Measurements from ENCODE around the gene KRTAP5-6.

Gene KRTAP5-6

DNA sequence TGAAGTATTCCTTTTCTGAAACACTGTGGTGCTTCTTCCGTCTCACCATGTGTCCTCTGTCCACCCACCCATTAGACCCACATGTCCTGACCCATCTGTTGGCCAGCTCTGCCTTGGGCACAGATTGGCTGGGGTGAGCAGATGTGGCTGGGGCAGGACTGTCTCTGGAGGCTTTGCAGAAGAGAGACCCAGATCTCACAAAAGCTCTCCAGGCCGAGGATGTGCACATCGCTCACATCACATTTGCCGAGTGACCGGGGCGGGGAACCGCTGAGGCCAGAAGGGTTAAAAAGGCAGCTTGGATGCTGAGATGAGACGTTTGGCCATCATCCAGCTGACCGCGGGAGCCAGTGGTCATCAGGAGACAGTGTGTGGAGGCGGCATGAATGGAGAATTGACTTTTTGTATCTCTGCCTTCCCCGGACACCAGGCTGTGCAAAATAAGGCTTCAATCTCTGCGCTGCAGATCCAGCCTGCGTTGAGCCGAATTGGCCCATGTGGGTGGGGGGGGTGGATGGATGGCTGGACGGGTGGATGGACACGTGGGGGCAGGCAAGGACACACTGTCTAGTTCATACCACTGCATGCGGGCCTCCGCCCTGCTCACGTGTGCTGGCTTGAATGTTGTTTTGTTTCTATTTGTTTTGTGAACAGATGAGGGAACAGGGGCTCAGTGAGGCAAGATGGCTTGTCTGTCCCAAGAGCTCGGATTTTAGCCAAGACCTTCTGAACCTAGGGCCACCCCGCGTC lies 47.3 kb downstream of the KRTAP5-6 start:
- Histone ChIP-seq H3K36me3 (ENCODE audit: control insufficient read depth, insufficient read depth, low read length) (no peaks in the 10 kb centered on the region), H3K9me3 (ENCODE audit: control insufficient read depth, insufficient read depth, low read length) (no peaks in the 10 kb centered on the region), H3K9ac (ENCODE audit: low read depth, low read length) (no peak overlapping the region), H3K4me1 (ENCODE audit: control insufficient read depth, insufficient read depth, low read length) (no peaks in the 10 kb centered on the region), H3K4me3 (ENCODE audit: low read depth, low read length) (no peak overlapping the region), H3K27me3 (ENCODE audit: control insufficient read depth, insufficient read depth, low read length) (peaks cover 31% of the 10 kb centered on the region)

GRCh38 chr11:1744891-1745700 lies 48.1 kb downstream of the KRTAP5-6 start:
- no peak overlapping the region for H3K4me3 ChIP-seq (ENCODE audit: low read depth, low read length)
- no peak overlapping the region for H3K9ac ChIP-seq (ENCODE audit: low read depth, low read length)
- H3K36me3 ChIP-seq (ENCODE audit: control insufficient read depth, insufficient read depth, low read length), result no peaks in the 10 kb centered on the region
- no peaks in the 10 kb centered on the region for H3K9me3 ChIP-seq (ENCODE audit: control insufficient read depth, insufficient read depth, low read length)
- H3K4me1 ChIP-seq (ENCODE audit: control insufficient read depth, insufficient read depth, low read length), result no peaks in the 10 kb centered on the region
- peaks cover 37% of the 10 kb centered on the region for H3K27me3 ChIP-seq (ENCODE audit: control insufficient read depth, insufficient read depth, low read length)

GRCh38 chr11:1745701-1746320 lies 48.8 kb downstream of the KRTAP5-6 start:
- no peaks in the 10 kb centered on the region for H3K36me3 ChIP-seq (ENCODE audit: control insufficient read depth, insufficient read depth, low read length)
- H3K27me3 ChIP-seq (ENCODE audit: control insufficient read depth, insufficient read depth, low read length), result peaks cover 39% of the 10 kb centered on the region
- H3K4me3 ChIP-seq (ENCODE audit: low read depth, low read length), result no peak overlapping the region
- H3K9ac ChIP-seq (ENCODE audit: low read depth, low read length), result no peak overlapping the region
- H3K4me1 ChIP-seq (ENCODE audit: control insufficient read depth, insufficient read depth, low read length), result no peaks in the 10 kb centered on the region
- no peaks in the 10 kb centered on the region for H3K9me3 ChIP-seq (ENCODE audit: control insufficient read depth, insufficient read depth, low read length)

GRCh38 chr11:1746511-1746931 lies 49.5 kb downstream of the KRTAP5-6 start:
- no peaks in the 10 kb centered on the region for H3K9me3 ChIP-seq (ENCODE audit: control insufficient read depth, insufficient read depth, low read length)
- H3K4me1 ChIP-seq (ENCODE audit: control insufficient read depth, insufficient read depth, low read length), result no peaks in the 10 kb centered on the region
- H3K9ac ChIP-seq (ENCODE audit: low read depth, low read length), result no peak overlapping the region
- peaks cover 38% of the 10 kb centered on the region for H3K27me3 ChIP-seq (ENCODE audit: control insufficient read depth, insufficient read depth, low read length)
- H3K36me3 ChIP-seq (ENCODE audit: control insufficient read depth, insufficient read depth, low read length), result no peaks in the 10 kb centered on the region
- H3K4me3 ChIP-seq (ENCODE audit: low read depth, low read length), result no peak overlapping the region

GRCh38 chr11:1746956-1747752 lies 50.2 kb downstream of the KRTAP5-6 start:
- Histone ChIP-seq H3K27me3 (ENCODE audit: control insufficient read depth, insufficient read depth, low read length) (peaks cover 33% of the 10 kb centered on the region), H3K9ac (ENCODE audit: low read depth, low read length) (no peak overlapping the region), H3K36me3 (ENCODE audit: control insufficient read depth, insufficient read depth, low read length) (no peaks in the 10 kb centered on the region), H3K4me3 (ENCODE audit: low read depth, low read length) (no peak overlapping the region), H3K4me1 (ENCODE audit: control insufficient read depth, insufficient read depth, low read length) (no peaks in the 10 kb centered on the region), H3K9me3 (ENCODE audit: control insufficient read depth, insufficient read depth, low read length) (no peaks in the 10 kb centered on the region)

Measured in iPS-15b (cell line).